Epidermal melanocyte (primary cell): ENCODE results near the gene TMPRSS6.
A peak's percentile ranks its signal among the peaks of the same experiment; 100 is the strongest.

ENCODE experiments used
- DNase-seq: peaks from one replicate; pipeline ENCODE4 v3.0.0; 2011; ENCODE audit warnings: low spot score; ENCODE audit not compliant: insufficient read length

The TMPRSS6 gene

GRCh38 chr22:37030560-37031281, 78.8 kb downstream of the TMPRSS6 start:
- no peak for DNase-seq

GRCh38 chr22:37028692-37029674, 80.5 kb downstream of the TMPRSS6 start:
- no peak for DNase-seq

GRCh38 chr22:37027556-37027955, 82.0 kb downstream of the TMPRSS6 start:
- no peak for DNase-seq

GRCh38 chr22:37026325-37026724, 83.2 kb downstream of the TMPRSS6 start:
- no peak for DNase-seq

- no peak for DNase-seq
Observed at GRCh38 chr22:37025500-37026070, 83.9 kb downstream of the TMPRSS6 start.

GRCh38 chr22:37024339-37025157, 85.0 kb downstream of the TMPRSS6 start:
- DNase-seq = no peak

- DNase-seq = no peak
Observed at GRCh38 chr22:37023743-37024338, 85.7 kb downstream of the TMPRSS6 start.

- no peak for DNase-seq
Observed at GRCh38 chr22:37022483-37023337, 86.8 kb downstream of the TMPRSS6 start.

GRCh38 chr22:37021710-37022482, 87.6 kb downstream of the TMPRSS6 start:
- DNase-seq = peak; percentile 44

- no peak for DNase-seq
Observed at GRCh38 chr22:37021041-37021440, 88.5 kb downstream of the TMPRSS6 start.

- no peak for DNase-seq
Observed at GRCh38 chr22:37020192-37020479, 89.4 kb downstream of the TMPRSS6 start.

- peak; percentile 77 for DNase-seq
Observed at GRCh38 chr22:37019309-37020191, 90.0 kb downstream of the TMPRSS6 start, which contains the start of the genes MPST and TST. Gene MPST (plus strand): TSS chr22:37019742. CDS start chr22:37019837, 95 bp downstream. Gene TST (minus strand): TSS chr22:37019447. CDS start chr22:37018732, 715 bp downstream.

GRCh38 chr22:37018815-37019308, 90.7 kb downstream of the TMPRSS6 start:
- DNase-seq = no peak

- no peak for DNase-seq
Observed at GRCh38 chr22:37018086-37018814, 91.3 kb downstream of the TMPRSS6 start.

- no peak for DNase-seq
Observed at GRCh38 chr22:37017356-37017755, 92.2 kb downstream of the TMPRSS6 start.

GRCh38 chr22:37016134-37016910, 93.2 kb downstream of the TMPRSS6 start:
- DNase-seq = no peak

GRCh38 chr22:37015587-37015878, 94.0 kb downstream of the TMPRSS6 start:
- no peak for DNase-seq
